HG03066 (cell line): ENCODE data around the gene F3.

Source experiments
- ATAC-seq: cut with Tn5 transposase; IDR thresholded peaks from one replicate; pipeline ENCODE4 v1.9.1; 2021; ENCODE audit warnings: low read depth; ENCODE audit not compliant: unreplicated experiment

Gene F3

GRCh38 chr1:94553323-94553730 is 11.8 kb upstream of the F3 start:
- no peak for ATAC-seq

GRCh38 chr1:94552071-94552586 is 10.6 kb upstream of the F3 start:
- no peak for ATAC-seq

GRCh38 chr1:94551449-94551848 is 9.9 kb upstream of the F3 start:
- no peak for ATAC-seq

GRCh38 chr1:94550800-94551241 is 9.3 kb upstream of the F3 start:
- no peak for ATAC-seq

GRCh38 chr1:94550396-94550795 is 8.8 kb upstream of the F3 start:
- ATAC-seq: no peak

- no peak for ATAC-seq
Observed at GRCh38 chr1:94549706-94550105, 8.1 kb upstream of the F3 start.

- no peak for ATAC-seq
Observed at GRCh38 chr1:94544706-94545490, 3.3 kb upstream of the F3 start.

GRCh38 chr1:94543893-94544635 is 2.5 kb upstream of the F3 start:
- ATAC-seq: no peak

GRCh38 chr1:94543001-94543400 is 1.4 kb upstream of the F3 start:
- no peak for ATAC-seq

- ATAC-seq: no peak
Observed at GRCh38 chr1:94542088-94542870, 720 bp upstream of the F3 start.

- no peak for ATAC-seq
Observed at GRCh38 chr1:94540440-94541245, 916 bp downstream of the F3 start.

- ATAC-seq: no peak
Observed at GRCh38 chr1:94539496-94539895, 2.1 kb downstream of the F3 start.

- no peak for ATAC-seq
Observed at GRCh38 chr1:94538243-94538827, 3.2 kb downstream of the F3 start.

- ATAC-seq: no peak
Observed at GRCh38 chr1:94537254-94537653, 4.3 kb downstream of the F3 start.

GRCh38 chr1:94535879-94536278 is 5.7 kb downstream of the F3 start:
- ATAC-seq: no peak

- no peak for ATAC-seq
Observed at GRCh38 chr1:94535095-94535494, 6.5 kb downstream of the F3 start.

- ATAC-seq: no peak
Observed at GRCh38 chr1:94532077-94532476, 9.5 kb downstream of the F3 start.

GRCh38 chr1:94531664-94532063 is 9.9 kb downstream of the F3 start:
- ATAC-seq: no peak

GRCh38 chr1:94530373-94530878 is 11.1 kb downstream of the F3 start:
- ATAC-seq: no peak

GRCh38 chr1:94529416-94529815 is 12.1 kb downstream of the F3 start:
- no peak for ATAC-seq
